Right ventricle myocardium inferior (tissue), 1 donor: Measurements from ENCODE around the gene ITIH5. TPM values are rescaled to one million over a fixed set of nuclear protein-coding genes. Genes with fewer than 3 reads are reported as not detected.

Experiments used
- ATAC-seq: fragments of 200-7000 bp; cut with Tn5 transposase; one replicate; pipeline ENCODE4 v1.9.1; 2020; ENCODE audit warnings: mild to moderate bottlenecking, moderate library complexity
- DNase-seq: peaks from one replicate; pipeline ENCODE4 v3.0.0; 2021; ENCODE audit errors: missing footprints
- intact Hi-C: fragments of 100-400 bp; cut with DNase I; formaldehyde crosslinking; loops from one replicate; pipeline ENCODE4 v1.11.0; 2022
- total RNA-seq: library from RNA; stranded (reverse); fragmentation: NEBNext Ultra II Directional; extraction: Animal tissue kit (Norgen Biotek cat#: 25700); gene quantifications from one replicate; pipeline ENCODE4 v1.2.1, GENCODE V29; 2021
- donor health status: DM: no; HTN: yes; CAD: no; lungs with severe emphysema.

The ITIH5 gene
- total RNA-seq, 1 donor from 2014 or later = 10.3 TPM

DNA sequence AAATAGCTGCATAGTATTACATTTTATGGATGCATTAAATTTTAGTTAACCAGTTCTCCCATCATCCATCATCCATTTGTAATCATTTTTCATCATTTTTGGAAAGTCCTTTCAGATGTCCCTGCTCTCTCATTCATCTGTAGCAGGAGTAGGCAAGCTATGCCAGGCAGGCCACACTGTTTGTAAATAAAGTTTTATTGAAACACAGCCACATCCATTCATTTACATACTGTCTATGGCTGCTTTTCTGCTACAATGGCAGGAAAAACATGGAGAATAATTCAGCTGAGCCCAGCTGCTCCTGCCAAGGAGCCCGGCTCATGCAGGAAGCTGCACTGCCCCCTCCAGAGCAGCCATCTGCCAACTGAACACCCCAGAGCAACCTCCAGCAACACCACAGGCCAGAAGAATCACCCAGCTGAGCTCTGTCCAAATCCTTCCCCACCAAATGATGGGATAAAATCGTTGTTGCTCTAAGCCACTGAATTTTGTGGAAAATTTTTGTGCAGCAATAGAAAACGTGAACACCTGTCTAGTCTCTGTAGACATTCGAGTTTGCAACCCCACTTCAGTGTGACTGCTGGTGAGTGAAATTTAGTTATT lies 19.6 kb downstream of the ITIH5 start:
- intact Hi-C loops = no loop called here
- ATAC-seq = no peak
- DNase-seq = no peak

DNA sequence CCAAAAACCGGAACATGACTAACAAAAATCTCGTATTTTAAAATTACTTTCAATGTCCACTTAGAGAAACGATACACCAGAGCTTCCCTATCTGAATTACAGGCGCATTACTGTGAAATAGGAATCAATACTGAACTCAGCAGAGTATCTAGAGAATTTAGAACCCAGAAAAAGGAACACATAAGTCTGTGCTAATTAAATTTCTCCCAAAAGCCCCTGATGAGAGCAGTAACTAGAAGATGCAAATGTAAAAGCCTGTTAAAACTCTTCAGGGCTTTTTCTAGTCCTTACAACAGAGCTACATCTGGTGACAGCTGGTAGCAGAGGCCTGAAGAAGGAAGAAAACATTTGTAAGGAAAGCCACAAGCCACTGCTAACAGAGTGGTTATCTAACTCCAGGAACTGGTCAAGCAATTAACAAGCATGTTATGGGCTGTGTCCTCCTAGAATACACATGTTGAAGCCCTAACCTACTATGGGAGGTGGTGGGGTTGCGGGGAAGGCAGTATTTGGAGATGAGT lies 24.2 kb downstream of the ITIH5 start:
- ATAC-seq (no peak), DNase-seq (no peak)
- intact Hi-C loops = no loop called here

DNA sequence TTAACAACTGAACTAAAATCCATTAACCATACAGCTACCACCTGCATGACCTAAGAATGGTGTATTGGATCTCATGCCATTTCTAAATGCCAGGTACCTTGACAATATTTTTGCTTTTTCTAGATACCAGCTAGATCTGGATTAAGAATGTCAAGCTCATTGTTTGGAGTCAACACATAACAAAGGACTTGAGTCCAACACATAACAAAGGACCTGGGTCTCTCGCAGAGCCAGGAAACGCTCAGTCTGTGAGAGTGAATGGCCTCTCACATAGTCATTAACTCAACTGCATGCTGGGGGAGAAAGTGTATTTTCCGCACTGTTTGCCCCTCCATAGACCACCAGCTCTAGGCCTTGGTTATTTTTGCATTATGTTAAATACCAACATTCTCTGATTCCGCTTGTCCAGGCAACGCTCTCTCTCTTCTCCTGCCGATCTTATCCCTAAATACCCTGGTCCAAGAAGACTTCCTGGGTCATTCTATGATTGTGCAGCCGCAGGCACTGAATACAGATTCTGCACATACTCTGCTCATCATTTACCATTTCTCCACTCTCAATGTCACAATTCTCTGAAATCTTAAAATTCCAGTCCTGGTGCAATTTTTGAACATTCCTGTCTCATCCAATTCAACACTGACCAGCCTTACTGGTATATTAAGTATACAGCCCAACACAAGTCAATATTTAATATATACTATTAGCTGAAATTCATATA lies 31.2 kb downstream of the ITIH5 start:
- ATAC-seq (no peak), DNase-seq (no peak)
- intact Hi-C loops = no loop called here

DNA sequence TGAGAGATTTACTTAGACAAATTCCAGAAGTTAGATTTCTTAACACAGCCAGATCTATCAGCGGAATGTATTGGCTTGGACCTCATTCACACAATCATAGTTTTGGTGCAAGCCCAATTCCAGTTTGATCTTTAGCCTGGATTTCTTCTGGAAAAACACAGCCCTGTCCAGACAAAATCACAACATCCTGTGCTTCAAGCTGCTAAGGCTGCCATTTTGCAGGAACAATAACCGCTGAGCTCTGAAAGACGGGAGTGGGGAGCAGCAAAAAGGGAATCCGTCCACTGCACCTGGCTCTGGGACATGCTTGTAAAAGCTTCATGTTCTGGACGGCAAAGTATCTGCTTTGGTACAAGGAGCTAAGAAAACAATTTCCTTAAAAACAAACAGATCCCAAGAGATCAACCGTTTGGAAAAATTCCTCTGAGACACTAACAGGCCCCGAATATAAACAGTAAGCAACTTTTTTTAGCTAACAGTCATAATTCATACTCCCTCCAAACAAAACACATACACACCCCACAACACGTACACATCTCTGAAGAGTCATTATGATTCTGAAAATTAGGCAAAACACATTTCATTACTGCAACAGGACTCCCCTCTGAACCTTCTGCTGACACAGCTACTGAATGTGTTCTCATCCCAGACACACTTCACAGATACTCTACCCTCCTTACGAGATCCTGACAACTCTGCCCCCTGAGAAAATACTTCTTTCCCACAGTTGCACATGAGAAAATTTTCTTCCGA lies 32.4 kb downstream of the ITIH5 start:
- intact Hi-C loops = no loop called here
- ATAC-seq = peak; percentile 59
- DNase-seq = no peak

DNA sequence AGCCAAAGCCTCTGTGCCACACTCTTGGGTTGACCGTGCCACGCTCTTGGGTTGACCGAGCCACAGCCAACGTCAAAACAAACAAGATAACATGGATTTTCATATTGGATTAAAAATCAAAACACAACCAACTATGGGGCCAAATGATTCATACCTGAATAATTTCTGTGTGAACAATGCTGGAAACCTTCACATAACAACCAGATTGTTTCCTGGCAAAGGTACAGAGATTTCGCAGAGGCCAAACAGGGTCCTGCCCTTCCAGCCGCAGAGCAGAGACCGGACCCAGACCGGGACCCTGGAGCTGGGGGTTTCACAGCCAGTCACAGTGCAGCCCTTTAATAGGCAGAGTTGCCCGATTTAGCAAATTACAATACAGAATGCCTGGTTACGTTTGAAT lies 40.5 kb downstream of the ITIH5 start:
- ATAC-seq = no peak
- intact Hi-C loops = no loop called here
- no peak for DNase-seq

DNA sequence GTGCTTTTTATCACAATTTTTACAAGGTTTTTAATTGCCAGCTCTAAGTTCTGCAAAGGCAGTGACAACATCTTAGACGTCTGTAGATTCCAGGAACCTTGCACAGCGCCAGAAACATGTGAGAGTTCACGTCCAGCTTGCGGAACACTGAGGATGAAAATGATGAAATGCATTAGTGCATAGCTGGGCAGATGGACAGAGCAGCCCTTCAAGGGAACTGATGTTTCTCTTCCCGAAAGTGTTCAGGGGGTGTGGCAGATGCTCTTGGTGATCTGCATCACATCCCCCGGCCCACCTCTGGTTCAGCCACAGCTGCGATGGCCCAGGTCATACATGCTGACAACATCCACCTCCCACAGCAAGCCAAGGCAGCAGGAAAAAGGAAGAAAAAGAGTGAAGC lies 40.9 kb downstream of the ITIH5 start:
- ATAC-seq (peak; percentile 37), DNase-seq (no peak)
- intact Hi-C loops = no loop called here

DNA sequence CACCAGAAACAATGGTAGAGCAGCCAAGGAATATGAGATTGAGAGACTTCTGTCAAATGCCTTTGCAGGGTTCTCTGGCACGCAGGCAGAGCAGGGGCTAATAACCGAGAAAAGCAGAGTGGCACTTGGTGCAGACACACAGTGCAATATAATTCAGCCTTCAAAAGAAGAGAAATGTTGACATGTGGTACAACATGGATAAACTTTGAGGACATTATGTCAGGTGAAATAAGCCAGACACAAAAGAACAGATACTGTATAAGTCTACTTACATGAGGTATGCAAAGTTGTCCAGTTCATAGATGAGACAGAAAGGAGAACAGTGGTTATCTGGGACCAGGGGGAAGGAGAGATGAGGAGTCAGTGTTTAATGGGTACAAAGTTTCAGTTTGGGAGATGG lies 41.8 kb downstream of the ITIH5 start:
- intact Hi-C loops = no loop called here
- ATAC-seq (no peak), DNase-seq (no peak)

DNA sequence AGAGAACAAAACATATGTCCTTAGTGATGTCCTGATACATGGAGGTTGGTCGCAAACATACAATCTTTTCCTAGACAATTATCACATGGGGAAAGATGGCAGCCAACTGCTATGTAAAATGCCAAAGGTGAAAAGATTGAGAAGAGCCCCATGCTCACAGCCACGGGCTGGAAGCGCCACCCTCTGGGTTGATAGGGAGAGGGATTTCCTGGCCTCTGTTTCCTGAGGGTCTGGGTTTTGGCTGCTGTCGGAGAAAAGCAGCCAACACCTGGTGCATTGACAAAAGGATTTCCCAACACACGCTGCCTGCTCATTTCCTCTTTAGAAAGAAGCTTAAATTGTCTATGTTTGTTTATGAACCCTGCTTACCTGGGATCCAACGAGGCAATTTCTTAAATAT lies 43.8 kb downstream of the ITIH5 start:
- intact Hi-C loops = loop anchor here (1.0 to 5.0 kb wide), 2 partner anchors 49 to 93 kb away; no protein-coding TSS in a partner anchor
- DNase-seq = no peak
- peak; percentile 56 for ATAC-seq

DNA sequence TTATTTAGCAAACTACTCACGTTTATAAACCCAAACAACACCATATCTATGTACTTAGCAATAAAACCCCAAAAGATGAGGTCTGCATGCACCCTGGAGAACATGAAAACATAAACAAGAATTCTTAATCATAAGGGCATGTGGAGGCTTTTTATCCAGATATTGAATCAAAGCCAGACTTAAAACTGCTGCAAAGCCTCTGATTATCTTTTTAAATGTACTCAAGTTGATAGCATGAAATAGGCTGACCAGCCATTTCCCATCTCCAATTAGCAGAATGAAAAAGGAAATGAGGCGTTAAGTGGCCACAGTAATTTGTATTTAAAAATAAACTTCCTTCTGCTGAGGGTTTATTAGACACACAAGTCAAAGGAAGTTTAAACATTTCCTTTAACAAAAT lies 48.3 kb downstream of the ITIH5 start:
- DNase-seq = no peak
- intact Hi-C loops = no loop called here
- ATAC-seq = no peak

DNA sequence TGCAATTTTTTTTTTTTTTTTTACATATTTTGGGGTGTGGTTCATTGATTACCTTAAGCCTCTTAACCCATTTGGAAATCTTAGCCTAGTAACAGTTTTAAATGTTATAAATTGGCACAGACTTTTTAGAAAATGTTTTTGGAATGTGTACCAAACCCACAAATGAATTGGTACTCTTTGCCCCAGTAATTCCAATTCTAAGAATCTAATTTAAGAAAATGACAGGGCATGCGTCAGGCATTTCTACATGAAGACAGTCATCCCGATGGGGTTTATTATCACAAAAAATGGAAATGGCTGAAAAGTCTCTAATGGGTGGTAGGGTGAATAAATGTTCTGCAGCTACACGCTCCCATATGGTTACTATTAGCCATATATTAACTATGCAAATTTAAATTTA lies 54.9 kb downstream of the ITIH5 start:
- intact Hi-C loops = no loop called here
- no peak for ATAC-seq

DNA sequence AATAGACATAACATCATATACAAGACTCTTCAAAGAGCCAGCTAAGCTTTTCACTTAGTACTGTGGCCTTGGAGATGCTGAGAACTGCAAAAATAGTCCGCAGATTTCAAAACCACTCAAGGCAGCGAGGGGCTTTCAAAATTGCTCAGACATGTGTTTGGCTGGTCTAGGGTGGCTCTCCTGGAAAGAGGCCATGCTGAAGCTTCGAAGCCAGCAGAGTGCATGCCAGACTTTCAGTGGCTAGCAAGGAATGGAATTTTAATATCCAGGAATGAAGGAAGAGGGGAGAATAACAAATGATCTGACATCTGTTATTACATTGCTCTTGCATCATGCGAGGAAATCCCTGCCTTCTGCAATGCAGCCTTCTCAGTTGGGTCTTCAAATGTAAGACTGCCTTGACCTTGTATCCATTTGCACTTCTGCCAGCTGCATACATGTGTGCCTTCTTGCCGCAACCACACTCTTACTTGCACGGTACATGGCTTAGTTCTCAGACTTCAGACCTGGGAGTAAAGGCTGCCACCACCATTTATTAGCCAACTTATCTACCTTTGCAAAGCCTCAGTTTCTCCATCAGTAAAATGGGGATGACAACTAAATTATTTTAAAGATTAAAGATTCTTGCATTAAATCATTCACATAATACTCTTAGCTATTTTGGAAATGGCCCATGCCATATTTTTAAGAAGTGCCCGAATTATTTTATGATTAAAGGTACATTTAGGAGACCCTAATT lies 55.9 kb downstream of the ITIH5 start:
- intact Hi-C loops = no loop called here
- peak; percentile 66 for ATAC-seq
- no peak for DNase-seq

More for the DNA sequence above, 54.9 kb downstream of the ITIH5 start:
- DNase-seq = no peak

DNA sequence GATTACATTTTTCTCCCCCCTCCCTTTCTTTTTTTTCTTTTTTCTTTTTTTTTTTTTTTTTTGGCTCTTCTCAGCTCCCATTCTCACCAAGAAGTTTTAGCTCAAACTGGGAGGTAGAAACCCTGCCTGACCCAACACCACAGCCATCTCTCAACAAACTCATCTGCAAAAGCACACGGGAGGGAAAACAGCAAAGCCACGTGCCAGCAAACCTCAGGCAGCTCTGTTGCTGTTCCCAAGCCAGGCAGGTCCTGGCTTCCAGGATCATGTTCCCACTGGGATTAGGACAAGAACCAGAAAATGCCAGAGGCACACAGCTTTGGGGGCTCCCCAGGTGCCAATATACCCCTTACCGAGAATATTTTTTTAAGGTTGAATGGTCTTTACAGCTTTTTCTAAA lies 56.7 kb downstream of the ITIH5 start:
- no peak for ATAC-seq
- no peak for DNase-seq
- intact Hi-C loops = no loop called here

DNA sequence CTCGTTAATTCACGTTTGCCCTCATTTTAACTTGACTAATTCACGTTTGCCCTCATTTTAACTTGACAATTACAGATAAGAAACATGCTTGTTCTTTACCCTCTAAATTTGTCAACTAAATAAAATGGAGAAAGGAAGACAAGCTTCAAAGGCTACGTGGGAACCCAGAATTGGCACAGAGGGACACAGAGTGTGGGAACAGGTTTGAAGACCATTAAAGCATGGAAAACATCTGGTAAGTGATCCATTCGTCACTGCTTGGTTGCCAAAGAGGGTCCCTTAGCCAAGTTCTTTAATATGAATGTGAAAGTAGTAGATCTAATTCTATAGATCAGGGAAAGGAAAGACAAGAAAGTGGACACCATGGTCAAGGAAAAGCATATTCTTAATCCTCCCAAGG lies 57.2 kb downstream of the ITIH5 start:
- no peak for DNase-seq
- intact Hi-C loops = loop anchor here (5.0 kb wide), 1 partner anchor 62 kb away; no protein-coding TSS in a partner anchor
- no peak for ATAC-seq

DNA sequence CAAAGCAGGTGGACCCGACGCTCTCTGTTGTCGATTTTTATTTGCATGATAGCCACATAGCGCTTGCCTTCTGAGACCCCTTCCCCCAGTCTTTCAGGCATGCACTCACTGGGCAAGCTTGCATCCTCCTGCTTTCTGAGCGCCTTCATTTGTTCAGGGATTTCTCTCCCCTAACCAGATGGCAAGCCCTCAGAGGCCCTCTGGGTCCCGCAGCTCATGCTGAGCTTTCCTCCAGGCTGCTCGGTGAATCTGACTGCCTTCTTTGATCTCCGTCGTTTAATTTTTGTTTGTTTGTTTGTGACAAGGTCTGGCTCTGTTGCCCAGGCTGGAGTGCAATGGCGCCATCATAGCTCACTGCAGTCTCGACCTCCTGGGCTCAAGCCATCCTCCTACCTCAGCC lies 58.8 kb downstream of the ITIH5 start:
- DNase-seq = no peak
- ATAC-seq = no peak
- intact Hi-C loops = loop anchor here (5.0 kb wide), 1 partner anchor 61 kb away; no protein-coding TSS in a partner anchor

DNA sequence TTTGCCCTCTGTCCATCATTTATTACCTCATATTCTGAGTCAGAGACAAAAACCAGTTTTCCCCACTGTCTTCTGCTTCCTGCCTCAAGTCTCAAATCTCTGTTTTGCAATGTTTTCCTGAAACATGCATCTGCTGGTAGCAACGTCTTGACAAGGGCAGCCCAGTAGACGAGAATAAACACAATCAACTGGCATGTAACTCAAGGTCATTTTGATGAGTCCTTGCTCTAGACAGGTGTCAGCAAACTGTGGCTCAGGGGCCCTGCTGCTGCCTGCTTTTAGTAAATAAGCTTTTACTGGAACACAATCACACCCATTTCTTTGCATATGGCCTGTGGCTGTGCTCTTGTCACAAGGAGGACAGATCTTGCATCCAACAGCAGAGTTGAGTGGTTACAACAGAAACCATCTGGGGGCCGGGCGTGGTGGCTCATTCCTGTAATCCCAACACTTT lies 59.8 kb downstream of the ITIH5 start:
- intact Hi-C loops = loop anchor here (5.0 kb wide), 1 partner anchor 60 kb away; no protein-coding TSS in a partner anchor
- DNase-seq = no peak

DNA sequence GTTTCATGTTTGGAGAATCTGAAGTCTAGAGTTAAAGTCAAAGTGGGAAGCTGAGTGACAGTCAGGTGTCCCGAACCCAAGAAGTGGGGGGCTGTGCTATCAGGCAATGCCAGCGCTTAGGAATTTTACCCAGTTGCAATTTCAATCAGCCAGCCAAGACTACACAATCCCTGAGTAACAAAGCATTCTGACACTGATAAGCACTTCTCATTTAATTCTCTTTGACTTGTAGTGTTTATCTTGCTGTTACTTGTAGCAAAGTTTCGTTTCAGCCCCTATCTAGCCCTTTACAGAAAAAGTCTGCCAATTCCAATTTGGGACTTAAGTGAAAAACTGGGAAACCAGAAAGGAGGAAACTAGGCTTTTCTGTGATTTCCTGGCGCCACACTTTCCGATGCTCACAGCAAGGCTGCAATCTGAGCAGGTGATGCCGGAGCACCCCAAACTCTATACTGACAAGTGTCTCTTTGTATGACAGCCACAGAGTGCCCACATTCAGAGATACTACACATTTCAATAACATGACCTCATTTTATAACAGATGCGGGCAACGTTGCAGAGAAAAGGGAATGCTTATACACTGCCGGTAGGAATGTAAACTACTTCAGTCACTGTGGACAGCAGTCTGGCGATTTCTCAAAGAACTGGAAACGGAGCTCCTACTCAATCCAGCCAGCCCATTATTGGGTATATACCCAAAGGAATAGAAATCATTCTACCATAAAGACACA lies 61.0 kb downstream of the ITIH5 start:
- DNase-seq (no peak), ATAC-seq (no peak)
- intact Hi-C loops = loop anchor here (5.0 kb wide), 1 partner anchor 58 kb away; no protein-coding TSS in a partner anchor

More for the DNA sequence above, 59.8 kb downstream of the ITIH5 start:
- peak; percentile 53 for ATAC-seq

DNA sequence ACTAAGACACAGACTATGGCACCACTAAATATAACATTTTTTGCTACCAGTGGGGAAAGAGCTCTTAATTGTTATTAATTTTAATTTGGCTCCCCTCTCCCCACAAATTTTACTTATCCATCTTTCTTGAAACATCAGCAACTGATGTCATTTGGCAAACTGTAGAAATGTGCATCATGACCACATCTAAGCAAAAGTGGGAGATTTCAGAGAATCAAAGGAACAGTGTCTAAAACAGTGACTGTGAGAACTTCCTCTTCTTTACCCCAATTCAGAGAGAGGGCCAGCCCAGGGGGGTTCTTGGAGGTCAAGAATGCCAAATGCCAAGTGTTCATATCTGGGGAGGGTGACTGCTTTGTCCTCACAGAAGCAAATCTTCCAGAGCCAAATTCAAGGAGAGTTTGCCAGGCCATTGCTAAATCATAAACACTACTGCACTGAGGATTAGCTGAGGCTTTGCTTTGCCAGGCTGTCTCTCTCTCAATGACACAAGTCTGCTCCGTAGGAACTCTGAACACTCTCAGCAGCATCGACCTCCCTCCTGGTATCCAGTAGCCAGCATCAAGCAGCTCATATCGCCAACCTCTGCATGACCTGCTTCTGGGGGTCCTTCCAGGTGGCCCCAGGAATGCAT lies 65.6 kb downstream of the ITIH5 start:
- DNase-seq (no peak), ATAC-seq (peak; percentile 66)
- intact Hi-C loops = no loop called here

DNA sequence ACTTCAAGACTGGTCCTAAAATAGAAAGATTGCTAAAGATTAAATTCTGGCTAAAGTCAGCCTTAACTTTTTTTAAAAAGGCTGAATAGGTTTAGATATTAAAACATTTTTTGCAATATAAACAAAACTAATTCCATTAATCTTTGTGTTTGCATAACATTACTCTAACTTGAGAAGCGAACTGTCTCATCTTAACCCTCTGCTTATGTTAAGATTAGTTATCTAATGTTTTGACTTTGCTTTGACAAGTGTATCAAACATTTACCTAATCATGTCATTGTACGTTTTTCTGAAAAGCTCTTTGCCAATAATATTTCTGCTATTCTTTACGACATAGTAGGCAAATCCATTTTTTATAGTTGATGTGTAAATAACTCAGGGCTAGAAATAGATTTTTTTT lies 68.0 kb downstream of the ITIH5 start:
- DNase-seq = no peak
- intact Hi-C loops = no loop called here
- no peak for ATAC-seq
